ENCODE data around the gene ATOH7.
"Not testable (repeated sequence)": the region's sequence is repeated elsewhere in the genome, so short reads cannot be mapped to it uniquely, and the experiment has no call there.

The ATOH7 gene

DNA sequence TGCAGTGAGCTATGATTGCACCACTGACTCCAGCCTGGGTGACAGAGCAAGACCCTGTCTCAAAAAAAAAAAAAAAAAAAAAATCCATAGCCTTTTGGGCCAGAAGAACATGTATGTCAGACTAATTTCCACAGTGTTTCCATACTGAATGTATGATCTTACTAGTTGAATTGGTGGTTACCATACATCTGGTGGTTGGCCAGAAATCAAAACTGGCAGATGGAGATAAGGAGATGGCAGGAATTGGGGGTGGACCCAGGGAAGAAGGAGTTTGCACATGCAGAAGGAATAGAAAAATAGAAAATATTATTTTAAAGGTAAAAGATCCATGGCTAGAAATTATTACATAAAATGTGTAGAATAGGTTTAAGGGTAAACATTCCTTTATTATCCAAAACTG, 3.7 kb upstream of the ATOH7 start:
- no peak for DNase-seq

DNA sequence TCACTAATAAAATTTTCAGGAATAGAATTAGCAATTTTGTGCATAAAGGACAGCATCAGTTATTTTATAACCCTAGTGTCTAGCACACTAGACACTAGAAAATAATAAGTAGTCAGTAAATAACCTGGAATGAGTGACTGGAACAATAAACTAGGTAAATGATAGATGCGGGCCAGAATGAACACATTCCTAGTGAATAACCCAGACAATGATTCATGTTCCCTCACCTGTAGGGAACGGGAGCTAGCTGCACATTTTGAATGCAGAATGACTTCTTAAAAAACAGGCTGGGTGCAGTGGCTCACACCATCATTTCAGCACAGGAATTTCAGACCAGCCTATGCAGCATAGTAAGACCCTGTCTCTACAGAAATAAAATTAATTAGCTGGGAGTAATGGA, 3.2 kb upstream of the ATOH7 start:
- DNase-seq = no peak

DNA sequence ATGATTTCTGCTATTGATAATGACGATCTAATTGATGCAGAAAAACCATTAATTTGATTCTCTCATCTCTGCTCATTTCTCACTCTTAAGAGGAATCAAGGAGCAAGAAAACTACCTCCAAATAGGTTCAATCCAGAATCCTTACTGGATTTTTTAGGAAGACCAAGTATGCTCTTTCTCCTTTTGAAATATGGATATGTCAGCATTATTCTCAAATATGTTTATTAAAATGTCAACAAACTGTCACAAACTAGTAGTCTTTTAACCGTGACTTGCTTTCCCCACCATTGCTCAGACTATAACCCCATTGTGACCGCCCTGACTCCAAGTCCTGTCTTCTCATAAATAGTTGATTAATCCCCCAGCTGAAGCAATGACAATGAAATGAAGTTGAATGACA, 1.1 kb upstream of the ATOH7 start:
- no peak for DNase-seq

DNA sequence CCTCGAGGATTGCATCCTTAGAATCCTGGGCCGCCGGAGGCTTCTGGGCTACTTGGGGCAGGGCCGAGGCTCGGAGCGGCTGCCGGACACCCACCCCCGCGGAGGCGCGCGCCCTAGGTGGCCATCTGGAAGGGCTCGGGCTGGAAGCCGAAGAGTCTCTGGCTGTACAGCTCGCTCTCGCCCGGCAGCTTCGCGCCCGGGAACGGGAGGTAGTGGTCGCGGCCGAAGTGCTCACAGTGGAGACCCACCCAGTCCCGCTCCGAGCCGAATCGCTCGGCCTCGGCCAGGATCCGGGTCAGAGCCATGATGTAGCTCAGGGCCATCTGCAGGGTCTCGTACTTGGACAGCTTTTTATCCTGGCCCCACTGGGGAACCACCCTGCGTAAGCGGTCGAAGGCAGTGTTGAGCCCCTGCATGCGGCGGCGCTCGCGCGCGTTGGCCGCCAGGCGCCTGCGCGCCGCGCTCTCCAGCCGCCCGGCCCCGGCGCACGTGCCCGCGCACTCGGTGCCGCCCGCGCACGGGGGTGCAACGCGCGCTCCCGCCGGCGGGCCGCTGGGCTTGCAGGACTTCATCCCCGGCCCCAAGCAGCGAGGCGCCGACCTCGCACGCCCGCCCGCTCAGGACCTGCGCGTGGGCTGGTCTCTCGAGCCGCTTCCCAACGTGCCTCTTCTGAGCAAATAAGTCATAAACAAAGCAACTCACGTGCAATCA, 652 bp downstream of the ATOH7 start:
- peak; percentile 35 for DNase-seq

DNA sequence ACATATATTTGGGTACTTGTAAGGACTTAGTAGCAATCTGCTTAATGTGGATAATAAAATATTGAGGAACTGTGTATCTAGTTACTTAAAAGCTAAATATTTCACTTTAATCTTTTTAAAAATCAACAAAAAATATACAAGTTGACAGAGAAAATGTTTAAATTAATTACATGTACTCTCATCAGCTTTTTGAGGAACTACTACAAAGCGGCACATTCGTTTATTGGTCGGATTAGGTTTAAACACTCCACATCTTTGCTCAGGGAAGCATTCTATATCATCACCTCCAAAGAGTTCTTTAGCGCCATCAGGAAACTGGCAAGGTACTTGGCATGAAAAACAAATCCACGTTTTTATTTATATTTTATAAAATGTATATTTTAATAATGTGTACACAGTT, 1.6 kb downstream of the ATOH7 start:
- DNase-seq = no peak

DNA sequence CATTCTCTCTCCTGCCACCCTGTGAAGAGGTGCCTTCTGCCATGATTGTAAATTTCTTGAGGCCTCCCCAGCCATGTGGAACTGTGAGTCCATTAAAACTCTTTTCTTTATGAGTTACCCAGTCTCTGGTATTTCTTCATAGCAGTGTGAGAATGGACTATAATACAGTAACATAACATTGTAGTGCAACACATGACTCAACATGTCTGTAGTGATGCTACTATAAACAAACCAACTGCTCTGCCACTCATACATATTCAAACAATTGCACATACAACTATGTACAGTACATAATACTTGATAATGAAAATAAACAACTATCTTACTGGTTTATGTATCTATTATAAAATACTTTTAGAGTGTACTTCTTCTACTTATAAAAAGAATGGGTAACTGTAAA, 7.1 kb downstream of the ATOH7 start:
- no peak for DNase-seq

DNA sequence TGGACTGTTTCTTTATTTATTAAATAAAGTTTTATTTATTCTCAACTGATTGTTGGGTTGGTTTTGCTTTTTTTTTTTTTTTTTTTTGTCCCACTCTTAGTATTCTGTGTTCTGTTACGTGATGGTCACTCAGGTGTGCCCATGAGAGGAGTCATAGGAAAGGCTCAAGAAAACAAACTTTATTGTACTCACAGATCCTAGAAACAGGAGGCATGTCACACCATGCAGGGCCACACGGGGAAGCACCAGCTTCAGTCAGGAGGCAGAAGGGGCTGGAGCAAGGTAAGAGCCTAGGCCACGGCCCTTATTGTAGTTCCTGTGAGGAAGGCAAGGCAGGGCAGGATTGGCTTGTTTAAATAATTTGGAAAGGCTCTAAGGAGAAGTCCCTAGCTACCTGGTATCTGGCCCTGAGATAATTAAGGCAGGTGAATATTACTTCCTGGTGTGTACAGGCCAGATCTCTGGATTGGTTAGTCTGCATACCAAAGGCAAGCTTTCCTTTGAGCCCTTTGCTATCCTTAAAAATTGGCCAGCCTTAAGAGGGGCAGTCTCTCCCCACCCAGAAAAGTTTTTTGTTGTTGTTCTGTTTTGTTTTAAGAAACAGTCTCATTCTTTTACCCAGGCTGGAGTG, 8.3 kb downstream of the ATOH7 start:
- no peak for DNase-seq

DNA sequence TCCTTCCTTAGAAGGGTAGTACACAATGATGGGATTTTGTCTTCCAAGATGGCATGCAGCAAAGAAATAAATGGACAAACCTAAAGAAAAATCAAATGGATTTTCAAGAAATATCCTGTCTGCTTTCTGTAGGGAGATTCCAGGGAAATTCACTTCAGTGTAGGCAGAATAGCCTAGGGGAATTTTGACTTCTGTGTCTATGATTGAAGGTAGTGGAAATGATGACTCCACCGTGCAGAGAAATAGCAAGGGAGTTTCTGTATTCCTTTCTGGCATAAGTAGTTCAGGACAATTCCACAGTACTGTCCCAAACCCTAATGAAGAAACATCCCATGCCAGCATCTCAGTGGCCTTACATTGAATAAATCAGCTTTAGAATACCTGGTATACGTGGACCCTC, 9.5 kb downstream of the ATOH7 start:
- DNase-seq = no peak

DNA sequence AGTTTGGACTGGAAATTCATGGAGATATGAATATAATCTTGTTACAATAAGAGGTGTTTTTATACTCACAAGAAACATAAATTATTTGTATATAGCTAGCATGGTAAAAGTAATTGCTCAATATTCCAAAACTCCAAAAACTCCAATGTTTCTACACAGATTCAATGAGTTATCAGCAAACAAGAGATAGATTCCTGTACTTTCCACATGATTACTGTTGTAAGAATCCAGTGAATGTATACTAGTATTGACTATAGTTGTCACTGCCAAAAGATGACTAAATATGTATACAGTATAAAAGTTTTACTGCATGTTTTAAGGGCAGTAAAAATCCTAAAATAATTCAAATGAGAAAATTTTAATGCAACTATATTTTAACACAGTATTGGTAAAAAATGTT, 10.7 kb downstream of the ATOH7 start:
- no peak for DNase-seq

DNA sequence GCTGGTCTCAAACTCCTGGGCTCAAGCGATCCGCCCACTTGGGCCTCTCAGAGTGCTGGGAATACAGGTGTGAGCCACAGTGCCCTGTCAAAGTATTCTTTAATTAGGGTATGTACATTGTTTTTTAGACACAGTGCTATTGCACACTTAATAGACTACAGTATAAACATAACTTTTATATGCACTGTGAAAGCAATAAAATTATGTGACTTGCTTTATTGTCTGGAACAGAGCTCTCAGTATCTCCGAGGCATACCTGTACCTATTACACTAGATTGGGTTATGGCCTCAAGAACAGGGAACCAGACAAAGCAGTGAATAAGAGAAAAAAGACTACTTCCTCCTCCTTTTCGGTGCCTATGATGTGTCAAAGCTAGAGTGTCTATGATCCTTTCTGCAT, 13.1 kb downstream of the ATOH7 start:
- no peak for DNase-seq

DNA sequence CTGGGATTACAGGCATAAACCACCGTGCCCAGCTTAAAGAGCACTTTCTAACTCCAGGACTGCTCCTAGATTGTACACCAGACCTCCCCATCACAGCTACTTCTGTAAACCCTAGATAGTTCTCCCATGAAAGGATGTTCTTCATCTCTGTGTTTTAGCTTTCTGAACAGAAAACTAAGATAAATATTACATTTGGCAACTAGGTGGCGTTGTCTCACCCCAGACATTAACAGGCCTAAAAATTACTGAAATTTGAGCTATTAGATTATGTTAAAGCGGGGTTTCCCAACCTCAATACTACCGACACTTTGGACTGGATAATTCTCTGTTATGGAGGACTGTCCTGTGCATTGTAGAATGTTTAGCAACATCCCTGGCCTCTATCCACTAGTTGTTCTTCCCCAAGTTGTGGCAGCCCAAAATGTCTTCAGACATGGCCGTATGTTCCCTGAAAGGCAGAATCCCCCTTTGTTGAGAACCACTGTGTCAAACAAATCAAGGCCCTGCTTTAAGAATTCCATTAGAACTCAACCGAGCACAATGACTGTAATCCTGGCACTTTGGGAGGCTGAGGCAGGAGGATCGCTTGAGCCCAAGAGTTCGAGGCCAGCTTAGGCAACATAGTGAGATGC, 19.1 kb downstream of the ATOH7 start:
- DNase-seq = no peak

DNA sequence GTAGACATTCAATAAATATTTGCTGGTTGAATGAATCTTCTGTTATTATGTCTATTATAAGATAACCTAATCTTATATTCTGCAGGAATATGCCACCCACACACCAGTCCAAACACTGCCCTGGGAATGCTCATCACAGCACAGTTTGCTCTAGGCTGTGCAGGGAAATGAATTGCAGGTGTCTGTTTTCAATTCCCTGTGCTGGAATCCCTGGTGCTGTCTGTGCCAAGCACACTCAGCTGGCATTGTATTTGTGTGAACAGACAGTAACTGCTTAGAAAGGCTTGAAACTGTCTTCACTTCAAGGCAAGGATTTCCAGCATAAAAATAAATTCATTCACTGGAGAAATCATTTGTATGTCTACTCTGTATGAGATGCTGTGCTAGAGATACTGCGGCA, 20.2 kb downstream of the ATOH7 start:
- DNase-seq = no peak

DNA sequence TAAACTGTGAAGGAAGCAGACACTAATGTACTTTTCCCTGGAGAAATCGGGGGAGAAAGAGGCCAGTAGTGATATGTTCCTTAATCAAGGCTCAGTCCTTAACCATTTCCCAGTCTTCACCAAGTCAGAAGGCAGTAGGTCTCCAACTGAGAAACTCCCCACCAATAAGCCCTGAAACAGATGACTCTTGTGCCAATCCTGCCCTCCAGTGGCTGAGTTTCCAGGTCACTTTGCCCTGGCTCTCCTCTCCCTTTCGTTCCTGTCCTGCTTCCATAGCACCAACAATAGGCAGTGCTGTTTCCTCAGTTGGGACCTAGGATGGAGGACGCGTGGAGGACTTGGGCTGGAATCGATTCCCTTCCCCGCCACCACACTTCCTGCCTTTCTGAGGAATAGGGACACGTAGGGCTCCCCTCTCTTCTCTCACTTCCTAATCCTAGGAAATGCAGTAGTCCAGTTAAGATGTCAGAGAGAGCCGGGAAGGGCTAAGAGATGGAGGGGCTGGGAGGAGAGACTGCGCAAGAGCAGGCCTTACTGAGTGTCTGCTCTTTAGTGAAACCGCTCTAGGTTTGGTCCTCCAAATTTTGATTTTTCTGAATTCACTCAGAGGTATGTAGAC, 23.4 kb downstream of the ATOH7 start:
- DNase-seq = no peak

DNA sequence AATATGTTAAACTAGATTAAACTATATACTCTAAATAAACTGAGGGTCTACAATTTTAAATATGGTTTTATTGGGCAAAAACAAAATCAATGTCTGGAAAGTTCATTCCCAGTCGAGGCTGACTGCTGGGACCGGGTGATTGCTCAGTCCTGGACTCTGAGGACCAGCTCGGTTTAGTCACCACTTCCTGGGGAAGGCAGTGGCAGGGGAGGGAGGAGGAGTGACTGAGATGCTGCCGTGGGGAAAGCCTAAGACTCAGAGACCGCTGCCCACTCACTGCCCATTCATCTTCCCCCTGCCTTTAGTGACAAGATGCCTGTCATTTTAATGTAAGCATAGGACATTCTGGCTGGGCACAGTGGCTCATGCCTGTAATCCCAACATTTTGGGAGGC, 29.0 kb downstream of the ATOH7 start:
- DNase-seq = no peak

DNA sequence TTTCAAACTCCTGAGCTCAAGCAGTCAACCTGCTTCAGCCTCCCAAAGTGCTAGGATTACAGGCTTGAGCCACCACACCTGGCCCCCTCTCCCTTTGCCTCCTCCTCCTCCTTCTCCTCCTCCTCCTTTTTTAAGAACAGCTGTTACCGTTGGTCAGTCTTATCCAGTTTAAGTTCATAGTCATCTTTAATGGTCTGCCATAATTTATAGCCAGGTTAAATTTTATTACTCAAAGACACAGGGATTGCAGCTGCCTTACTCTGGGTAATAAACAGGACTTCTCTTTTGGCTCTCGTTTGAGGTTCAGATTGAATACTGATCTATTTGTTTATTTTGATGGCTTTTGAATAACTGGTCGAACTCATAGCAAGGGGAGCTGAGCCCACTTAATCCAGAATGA, 35.2 kb downstream of the ATOH7 start:
- no peak for DNase-seq

DNA sequence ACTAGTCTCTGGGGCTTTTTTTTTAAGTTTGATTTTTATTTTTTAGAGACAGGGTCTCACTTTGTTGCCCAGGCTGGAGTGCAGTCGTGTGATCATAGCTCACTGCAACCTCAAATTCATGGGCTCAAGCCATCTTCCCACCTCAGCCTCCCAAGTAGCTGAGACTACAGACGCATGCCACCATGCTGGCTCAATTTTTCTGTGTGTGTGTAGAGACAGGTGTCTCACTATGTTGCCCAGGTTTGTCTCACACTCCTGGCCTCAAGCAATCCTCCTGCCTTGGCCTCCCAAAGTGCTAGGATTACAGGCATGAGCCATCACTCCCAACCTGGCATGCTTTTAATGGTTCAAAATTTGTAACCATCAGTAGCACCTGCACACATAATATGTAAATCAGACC, 36.1 kb downstream of the ATOH7 start:
- DNase-seq = not testable (repeated sequence)

DNA sequence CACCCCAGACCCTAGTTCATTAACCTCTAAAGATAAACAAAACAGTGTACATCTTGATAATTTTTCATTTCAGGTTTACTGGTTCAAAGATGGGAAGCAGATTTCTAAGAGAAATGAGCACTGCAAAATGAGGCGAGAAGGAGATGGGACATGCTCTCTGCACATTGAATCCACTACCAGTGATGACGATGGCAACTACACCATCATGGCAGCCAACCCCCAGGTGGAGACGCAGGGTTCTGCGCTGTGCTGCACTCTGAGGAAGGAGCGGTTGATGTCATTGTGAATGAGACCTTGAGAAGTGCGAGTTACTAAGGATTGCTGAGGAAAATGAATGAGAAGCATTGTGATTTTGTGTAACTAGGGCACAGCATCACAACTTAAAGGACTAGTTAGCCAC, 37.6 kb downstream of the ATOH7 start:
- DNase-seq = no peak

DNA sequence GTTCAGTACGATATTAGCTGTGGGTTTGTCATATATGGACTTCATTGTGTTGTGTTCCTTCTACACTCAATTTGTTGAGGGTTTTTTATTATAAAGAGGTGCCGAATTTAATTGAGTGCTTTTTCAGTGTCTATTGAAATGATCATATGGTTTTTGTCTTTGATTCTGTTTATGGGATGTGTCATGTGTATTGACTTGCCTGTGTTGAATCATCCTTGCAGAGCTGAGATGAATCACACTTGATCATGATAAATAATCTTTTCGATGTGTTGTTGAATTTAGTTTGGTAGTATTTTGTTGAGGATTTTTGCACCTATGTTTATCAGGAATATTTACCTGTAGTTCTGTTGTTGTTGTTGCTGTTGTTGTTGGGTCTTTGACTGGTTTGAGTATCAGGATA, 39.8 kb downstream of the ATOH7 start:
- DNase-seq = no peak

DNA sequence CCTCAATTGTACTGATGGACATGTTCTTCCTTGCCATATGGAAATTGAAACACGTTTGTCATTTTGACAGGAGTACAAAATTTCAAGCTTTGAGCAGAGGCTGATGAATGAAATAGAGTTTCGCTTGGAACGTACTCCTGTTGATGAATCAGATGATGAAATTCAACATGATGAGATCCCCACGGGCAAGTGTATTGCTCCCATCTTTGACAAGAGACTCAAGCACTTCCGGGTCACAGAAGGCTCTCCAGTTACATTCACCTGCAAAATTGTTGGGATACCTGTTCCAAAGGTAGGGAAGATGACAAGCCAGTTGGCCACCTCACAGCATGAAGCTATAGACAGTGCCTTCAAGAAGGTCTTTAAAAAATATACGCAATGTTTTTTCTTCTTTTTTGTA, 43.1 kb downstream of the ATOH7 start:
- no peak for DNase-seq

DNA sequence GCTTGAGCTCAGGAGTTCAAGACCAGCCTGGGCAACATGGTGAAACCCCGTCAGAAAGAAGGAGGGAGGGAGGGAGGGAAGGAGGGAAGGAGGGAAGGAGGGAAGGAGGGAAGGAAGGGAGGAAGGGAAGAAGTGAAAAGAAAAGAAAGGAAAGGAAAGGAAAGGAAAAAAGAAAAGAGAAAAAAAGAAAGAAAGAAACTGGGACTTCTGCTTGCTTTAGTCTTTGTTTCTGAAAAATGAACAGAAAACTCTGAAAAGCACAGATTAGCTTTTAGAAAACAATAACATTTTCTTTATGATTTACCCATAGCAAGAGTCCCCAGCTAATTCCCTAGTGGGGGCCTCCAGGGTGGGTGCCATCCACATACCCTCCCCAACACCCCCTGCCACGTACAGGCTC, 46.8 kb downstream of the ATOH7 start:
- no peak for DNase-seq

DNA sequence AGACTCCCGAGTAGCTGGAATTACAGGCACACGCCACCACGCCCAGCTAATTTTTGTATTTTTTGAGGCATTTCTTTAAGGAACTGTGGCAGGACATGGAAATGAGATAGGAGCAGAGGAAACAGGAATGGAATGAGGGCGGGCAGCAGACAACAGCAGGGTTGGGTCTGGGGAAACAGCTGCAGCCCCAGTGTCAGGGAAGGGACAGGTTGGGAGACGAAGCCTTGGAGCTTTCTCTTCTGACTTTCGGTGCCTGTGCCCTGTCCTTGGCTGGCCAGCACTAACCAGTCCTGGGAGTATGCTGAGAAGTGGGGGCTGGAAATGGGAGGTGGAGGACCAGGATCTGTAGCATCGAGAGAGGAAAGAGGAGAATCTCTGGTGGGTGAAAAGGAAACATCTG, 47.4 kb downstream of the ATOH7 start:
- DNase-seq = no peak
